T follicular helper cell (primary cell): ENCODE measurements around the gene PSMA7.
A peak's percentile ranks its signal among the peaks of the same experiment; 100 is the strongest.

ENCODE experiments used
- DNase-seq: peaks from one replicate; pipeline ENCODE4 v3.0.0-alpha.2; 2020; ENCODE audit warnings: low read depth

The PSMA7 gene

DNA sequence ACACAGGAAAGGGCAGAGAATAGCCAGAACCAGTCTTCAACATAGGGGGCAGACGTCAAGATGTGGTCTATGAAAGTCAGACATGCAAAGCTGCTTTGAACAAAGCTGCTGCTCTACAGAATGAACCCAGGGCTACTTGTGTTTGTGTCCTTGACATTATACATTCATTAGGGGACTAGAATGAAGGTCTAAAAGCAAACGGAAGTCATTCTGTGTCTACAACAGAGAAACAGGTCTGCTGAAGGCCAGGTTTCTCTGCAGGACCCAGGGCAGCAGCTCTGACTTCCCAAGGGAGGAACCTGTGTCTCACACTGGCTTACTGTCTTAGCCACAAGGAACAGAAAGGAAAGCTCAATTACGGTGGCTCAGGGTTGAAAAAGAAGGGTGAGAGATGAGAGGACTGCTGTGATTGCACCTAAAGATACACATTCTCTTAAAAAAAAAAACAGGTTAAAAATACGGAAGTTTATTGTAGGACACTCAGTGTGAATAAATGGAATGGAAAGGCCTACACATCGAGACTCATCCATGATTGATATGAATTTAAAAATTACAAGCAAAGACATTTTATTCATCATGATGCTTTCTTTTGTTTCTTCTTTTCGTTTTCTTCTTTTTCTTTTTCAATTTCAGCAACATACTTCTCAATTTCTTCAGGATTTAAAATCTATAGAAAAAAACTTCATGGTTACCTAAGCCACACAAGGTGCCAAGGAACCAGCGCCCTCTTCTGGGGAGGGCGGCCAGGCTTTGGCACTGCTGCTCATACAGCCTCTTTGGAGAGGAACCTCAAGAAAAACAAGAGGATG is 6.7 kb downstream of the PSMA7 start:
- peak; percentile 61 for DNase-seq

DNA sequence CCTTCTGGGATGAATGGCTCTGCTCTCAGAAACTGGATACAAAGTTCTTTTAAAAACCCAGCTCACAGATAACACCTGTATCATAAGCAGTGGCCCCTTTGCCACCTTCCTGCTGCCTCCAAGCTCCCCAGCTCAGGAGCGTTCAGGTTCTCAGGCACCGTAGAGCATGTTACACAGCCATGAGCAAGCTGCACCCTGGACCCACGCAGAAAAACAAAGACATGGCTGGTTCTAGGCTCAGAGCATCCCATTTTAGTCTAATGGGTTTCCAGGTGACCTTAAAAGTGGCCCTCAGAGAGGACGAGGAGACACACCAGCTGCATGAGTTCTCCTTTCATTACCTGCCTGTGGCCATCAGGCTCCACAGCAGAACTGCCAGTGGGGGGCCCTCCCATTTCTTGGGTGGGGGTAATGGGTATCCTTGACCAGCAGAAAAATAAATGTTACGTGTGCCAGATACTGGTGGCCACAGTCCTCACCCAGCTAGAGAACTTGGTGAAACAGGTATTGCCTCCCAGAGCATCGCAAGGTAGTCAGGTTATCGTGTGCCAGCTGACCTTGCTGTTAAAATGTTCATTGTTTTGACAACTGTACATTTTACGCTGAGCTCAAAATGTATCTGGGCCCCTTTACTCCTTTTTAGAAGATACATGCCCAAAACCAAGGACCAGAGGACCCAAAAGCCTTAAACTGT is 7.5 kb downstream of the PSMA7 start:
- DNase-seq = no peak

DNA sequence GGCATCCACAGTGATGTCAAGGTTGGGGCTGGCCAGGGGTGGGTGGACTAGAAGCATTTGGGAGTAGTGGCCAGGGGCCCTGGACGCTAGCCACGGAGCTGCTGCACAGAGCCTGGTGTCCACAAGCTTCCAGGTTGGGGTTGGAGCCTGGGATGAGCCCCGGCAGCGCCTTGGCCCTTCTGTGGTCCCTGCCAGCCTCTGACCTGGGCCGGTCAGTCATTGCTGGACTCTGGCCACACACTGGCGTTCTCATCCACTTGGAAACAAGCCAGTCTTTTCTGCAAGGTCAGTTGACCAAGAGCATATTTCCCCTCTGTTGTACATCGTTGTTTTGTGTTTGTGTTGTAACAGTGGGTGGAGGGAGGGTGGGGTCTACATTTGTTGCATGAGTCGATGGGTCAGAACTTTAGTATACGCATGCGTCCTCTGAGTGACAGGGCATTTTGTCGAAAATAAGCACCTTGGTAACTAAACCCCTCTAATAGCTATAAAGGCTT is 8.4 kb downstream of the PSMA7 start:
- DNase-seq = no peak

DNA sequence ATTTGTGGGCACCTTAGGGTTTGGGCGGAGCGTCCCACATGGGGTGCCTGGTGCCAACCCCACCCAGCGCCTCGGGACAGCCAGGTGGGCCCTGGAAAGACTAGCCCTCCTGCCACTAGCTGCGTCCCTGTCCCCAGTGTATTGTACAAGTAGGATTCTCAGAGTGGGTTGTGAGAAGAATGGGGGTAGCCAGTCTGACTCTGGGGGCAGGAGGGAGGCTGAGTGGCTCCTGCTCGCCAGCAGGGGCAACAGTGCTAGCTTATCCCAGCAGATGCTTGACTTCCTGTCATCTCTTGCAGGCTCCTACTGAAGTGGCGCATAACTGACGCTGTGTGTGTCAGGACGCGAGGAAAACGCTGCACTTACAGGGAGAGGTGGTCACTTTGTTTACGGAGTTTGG is 9.3 kb downstream of the PSMA7 start:
- no peak for DNase-seq

DNA sequence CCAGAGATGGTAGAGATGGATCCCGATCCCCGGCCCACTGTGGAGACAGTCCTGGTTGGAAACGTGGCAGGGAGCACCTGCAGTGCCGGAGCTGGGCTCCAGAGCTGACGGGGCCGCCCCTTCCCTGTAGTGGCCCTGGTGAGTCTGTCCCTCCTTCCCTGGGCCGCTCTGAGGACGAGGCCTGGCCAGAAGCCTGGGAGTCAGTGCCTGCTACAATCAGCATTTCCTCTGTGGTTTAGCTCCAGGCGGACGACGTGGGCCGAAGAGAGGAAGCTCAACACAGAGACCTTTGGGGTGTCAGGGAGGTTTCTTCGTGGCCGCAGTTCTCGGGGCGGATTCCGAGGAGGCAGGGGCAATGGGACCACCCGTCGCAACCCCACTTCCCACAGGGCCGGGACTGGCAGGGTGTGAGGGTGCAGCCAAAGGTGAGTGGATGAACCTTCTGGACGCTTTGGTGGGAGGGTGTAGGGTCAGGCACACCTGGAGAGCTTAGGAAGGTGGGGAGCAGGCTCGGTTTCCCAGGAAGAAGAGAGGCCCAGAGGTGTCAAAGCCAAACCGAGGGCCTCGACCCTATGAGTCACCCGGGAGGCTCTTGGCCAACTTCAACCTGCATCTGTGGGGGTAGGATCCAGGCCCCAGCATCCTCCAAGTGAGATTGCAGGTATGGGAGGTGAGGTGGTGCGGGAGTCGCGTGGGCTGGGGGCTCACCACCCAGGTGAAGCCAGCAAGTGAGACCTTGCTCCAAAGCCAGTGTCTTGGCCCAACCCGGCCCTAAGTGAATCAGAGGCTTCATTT is 9.9 kb downstream of the PSMA7 start:
- no peak for DNase-seq

DNA sequence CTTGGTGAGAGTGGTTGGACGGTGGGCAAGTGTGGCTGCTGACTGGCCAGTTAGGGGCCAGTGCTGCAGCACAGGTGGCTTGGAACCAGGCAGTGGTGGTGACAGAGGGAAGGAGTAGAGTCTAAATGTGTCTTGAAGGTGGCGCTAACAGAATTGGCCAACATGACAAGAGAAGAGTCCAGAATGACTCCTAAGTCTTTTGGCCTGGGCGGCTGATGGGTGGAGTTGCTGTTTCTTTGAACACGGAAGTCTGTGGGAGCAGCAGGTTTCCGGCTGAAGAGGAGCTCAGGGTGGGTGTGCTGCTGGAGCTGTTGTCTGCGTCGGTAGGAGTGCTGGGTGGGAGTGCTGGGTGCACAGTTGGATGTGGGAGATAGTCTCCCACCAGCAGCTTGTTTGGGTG is 10.8 kb downstream of the PSMA7 start:
- DNase-seq = no peak

DNA sequence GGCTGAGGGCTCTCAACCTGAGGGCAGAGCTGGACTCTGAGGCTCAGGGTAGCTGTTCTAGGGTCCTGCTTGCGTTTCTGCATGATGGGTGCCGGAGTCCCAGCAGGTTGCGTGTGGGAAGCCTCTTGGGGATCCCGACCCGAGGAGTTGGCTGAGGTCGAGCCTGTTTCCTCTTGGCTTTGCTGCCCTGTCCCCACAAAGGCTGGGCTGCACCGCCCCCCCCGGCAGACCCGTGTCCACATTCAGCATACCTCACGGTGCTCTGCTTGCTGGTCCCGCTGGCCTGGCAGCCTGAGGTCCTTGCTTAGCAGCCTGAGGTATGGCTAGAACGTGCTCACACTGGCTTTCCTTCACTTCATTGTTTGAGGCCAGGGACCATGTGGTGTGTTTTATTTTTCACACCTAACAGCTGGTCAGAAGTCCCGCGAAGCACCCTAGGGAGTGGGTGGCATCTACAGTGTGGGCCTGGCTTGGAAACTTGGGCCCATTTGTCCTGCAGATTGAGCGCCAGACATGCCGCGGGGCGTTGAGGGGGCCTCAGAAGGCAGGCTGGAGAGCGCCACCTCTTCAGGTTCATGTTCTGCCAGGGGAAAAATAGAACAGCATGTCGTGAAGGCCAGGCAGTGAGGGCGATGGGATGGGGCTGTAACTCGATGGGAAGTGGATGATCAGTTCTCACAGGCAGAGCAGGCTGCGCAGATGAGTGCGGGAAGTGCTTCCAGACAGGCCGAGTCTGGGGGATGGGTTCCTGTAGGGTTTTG is 11.5 kb downstream of the PSMA7 start:
- no peak for DNase-seq

DNA sequence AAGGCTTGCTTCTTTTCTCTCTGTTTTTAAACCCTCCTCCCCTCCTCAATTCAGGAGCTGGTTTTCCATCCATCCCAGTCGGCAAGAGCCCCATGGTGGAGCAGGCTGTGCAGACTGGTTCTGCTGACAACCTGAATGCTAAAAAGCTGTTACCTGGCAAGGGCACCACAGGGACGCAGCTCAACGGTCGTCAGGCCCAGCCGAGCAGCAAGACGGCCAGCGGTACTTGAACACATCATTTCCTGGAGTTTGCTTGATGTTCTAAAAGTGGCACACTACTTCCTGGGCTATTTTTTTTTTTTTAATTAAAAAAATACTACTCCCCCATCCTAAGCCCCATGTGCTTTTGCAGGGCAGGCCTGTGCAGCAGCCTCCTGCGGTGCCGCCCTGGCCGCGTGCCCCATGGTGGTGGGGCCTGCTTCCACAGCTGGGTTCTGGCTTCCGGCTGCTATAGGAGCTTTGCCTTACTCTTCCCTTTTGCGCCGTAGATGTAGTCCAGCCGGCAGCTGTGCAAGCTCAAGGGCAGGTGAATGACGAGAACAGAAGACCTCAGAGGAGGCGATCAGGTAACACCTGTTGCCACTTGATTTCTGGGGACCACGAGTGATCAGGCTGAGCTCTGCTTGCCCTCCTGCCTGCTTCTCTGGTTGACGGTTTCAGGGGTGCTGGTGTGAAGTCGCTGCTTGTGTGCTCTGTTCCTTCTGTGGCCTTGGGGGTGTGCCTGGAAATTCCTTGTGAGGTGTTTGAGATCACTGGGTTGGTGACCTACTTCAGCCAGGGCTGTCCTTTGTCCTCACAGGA is 13.3 kb downstream of the PSMA7 start:
- no peak for DNase-seq

DNA sequence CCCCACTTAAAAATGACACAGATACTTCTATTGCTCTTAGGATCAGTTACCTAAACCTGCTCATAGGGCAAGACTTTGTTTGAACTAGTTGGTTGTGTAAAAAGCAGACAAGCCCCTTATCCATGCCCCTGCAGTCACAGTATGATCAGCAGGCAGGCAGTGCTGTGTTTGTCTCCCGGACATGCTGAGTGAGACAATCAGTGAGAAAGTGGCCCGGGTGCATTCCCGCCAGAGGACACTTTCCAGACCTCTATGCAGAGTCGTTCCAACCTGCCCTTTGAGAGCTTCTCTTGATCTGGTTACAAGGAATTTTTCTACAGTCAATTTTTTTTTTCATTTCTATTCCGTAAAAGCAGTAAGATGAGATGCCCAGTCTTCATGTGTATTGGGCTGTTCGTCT is 14.7 kb downstream of the PSMA7 start:
- no peak for DNase-seq

DNA sequence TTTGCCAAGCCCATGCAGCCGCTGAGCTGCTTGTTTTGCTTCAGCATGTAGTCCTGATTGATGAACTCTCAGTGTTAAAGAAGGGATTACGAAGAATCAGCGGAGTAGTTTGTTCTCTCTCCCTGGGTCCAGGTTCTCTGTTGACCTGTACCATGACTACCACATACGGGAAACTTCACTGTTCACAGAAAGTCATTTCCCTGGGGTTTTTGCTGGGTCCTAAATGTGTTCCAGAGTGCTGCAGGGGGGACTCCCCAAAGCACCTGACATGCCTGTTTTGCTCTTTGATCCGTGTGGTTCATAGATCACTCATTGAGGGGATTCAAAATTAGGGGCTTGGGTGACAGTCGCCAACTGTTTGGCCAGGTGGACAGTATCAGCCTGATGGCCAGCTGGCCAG is 15.4 kb downstream of the PSMA7 start:
- no peak for DNase-seq

DNA sequence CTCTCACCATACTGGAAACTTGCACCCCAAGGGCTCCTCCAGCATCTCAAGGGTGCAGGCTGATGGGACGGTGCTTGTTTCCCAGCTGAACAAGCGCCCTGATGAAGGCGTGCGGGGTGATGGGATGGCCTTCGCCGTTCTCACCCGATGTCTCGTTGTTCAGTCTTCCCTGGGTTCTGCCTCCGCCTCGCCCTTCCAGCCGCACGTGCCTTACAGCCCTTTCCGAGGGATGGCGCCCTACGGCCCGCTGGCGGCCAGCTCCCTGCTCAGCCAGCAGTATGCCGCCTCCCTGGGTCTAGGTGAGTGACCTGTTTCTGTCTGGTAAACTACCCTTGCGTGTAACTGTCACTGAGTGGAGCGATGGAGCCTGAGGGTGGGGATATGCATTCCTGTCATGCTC is 17.1 kb downstream of the PSMA7 start:
- no peak for DNase-seq

DNA sequence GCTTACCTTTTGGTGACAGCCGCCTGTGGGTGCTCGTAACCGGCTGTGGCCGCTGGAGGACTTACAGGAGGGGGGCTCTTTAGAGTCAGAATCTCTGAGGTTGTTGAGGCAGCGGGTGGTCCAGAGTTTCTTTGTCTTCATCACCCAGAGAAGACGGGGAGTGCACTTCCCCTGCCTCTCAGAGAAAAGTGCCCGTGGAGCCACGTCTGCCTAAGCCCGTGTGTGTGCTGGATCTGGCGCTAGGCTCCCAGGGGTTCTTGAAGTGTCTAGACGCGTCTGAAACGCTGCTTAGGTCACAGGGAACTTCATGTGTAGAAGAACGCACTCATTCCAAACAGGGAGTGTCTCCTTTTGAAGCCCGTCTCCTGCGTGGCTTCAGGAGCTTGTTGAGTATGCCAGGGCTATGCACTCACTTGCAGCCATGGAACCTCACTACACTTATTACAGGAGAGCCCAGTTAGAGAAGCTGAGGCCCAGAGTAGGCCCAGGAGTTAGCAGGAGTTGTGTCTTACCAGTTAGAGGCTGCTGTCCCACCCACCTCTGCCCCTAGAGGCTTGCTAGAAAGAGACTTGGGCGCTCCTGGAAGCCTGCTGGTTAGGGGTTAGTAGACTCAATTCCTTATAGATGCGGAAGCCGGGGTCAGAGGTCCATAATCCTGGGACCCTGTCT is 19.6 kb downstream of the PSMA7 start:
- no peak for DNase-seq

DNA sequence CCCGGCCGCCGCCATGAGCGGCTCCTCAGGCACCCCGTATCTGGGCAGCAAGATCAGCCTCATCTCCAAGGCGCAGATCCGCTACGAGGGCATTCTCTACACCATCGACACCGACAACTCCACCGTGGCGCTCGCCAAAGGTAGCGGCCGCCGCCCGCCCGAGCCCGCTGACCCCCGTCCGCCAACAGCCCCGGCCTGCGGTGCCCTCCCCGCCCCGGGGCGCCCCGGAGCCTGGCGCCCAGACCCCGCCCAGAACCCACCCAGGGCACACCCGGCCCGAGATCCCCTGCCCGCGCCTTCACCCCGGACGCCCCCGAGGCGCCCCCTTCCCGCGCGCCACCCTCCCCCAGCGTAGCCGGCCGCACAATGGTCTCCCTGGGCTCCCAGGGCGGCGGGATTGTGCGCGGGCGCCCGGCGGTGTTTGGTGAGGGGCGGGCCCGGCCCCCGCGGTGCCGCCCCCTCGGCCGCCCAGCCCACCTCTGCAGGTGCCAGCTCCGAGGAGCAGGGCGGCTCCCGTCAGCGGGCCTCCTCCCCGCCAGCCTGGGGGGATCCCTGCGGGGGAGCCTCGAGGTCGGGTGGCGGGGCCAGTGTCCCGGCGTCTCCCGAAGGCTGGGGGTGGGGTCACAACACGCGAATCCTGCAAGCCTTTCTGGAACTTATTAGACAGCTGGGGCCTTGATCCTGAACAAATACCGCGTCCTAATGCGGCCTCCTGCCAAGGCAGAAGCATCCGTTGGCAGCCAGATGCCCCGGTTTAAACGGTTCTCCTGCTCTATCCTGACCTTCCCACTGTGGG is 20.3 kb downstream of the PSMA7 start:
- DNase-seq = peak; percentile 22

DNA sequence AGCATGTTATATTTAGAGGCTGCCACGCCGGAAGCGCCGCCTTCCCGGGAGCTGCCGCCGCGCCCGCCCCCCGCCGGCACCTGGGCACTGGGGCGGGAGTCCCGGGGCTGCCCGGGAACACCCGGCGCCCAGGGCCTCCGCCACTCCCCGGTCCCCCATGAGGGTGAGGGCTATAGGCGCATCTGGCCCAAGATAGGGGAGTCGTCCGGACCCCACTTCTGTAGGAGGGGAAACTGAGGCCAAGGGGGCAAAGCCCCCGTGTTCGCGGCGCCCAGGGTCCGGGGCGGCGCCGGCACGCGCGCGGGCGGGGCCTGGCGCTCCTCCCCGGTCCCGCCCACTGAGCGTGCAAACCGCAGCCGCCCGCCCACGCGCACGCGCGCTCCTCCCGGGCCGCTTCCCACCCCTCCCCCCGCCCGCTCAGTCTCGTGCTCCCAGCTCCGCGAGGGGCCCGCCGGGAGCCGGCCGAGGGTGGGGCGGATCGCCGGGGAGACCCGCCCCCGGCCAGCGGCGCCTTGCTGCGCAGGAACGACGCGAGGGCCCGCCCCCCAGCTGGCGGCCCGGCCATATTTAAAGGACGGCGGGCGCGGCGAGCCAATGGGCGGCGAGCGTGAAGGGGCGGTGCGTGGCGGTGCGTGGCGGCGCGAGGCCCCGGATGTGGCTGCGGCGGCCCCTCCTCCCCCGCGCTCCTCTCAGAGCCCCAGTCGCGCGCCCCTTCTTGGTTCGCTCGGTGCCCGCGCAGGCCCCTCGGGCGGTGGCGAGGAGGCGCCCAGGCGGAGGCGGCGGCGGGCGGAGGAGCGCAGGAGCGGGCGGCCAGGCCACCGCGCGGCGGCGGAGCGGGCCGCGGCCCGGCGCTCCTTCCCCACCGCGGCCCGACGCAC is 21.2 kb downstream of the PSMA7 start, which contains the start of gene LSM14B:
Gene LSM14B (plus strand): TSS at position 700 of the 878 bp plus-strand sequence. CDS start 192 bp downstream, outside the sequence.
- peak; percentile 94 for DNase-seq

DNA sequence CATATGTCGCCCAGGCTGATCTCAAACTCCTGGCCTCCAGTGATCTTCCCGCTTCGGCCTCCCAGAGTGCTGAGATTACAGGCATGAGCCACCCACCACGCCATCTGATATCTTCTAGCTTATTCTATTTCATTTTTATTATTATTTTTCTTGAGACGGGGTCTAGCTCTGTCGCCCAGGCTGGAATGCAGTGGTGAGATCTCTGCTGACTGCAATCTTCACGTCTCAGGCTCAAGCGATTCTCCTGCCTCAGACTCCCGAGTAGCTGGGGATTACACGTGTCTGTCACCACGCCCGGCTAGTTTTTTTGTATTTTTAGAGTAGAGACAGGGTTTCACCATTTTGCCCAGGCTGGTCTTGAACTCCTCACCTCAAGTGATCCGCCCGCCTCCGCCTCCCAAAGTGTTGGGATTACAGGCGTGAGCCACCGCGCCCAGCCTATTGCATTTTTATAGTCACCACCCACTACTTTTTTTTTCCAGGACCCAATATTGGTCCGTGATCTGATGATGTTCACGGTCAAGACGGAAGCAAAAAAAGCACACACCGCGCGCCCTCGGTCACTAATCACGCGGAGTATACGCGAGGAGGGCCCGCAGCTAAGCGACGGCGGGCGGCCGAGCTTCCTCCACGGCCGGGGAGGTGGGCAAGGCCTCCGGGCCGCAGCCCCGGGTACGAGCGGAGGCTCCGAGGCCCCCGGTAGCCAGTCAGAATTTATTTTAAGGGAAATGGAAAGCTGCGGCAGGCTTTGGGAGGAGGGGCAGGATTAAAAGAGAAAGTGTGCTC is 22.0 kb downstream of the PSMA7 start:
- no peak for DNase-seq

DNA sequence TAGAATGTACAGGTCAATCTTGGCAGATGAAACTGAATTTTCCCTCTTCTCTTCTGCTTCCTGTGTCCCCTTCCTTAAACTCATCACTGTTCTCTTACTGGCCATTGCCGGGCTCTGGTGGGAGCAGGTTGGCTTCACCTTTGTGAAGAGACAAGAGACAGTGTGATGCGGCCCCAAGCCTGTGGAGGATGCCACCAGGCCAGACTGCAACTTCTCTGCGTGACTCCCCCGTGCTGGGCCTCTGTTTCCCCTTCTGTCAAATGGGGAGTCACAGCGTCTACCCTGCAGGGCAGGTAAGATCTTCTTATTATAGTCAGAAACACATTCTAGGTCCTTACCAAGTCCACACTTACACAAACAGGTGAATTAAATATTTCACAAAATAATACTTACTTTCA is 22.8 kb downstream of the PSMA7 start:
- no peak for DNase-seq

DNA sequence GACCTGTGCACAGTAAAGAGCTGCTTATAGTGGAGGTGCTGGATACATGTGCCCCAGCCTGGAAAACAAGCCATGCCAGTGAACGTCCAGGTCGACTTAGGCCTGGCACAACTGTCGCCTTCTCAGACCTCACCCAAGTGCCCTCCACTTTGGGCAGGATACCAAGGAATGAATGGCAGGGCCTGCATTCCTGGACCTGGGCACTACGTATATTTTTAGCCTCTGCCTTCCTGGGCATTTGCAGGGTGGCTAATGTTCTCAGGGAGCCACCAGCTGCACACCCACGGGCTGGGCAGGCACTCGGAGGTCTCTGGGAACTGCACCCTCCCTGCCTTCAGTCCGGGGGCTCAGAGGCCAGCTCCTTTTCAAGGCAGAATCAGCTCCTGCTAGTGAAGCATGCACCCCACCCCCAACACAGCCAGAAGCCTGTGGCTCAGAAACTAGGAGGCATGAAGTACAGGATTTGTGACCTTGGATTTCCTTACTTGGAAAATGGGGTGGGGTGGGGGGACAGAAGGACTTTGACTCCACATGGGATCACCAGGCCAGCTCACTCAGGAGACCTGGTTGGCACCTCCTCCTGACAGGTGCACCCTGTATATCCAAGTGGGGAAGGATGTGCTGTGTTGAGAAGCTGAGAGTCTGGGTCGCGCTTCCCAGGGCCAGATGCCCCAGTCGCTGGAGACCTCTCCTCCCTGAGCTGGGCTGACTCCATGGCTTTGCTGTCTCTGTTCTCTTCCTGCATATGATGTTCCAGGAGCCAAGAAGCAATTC is 23.4 kb downstream of the PSMA7 start:
- DNase-seq = no peak
